OCI-M2 (cell line): ENCODE data around the gene CHAC1.
"Not testable (repeated sequence)": the region's sequence is repeated elsewhere in the genome, so short reads cannot be mapped to it uniquely, and the experiment has no call there.

Experiments
- DNase-seq: peaks from one replicate; lab custom pipeline; 2025; ENCODE audit not compliant: unreplicated experiment; lab: John Stamatoyannopoulos, UW

The CHAC1 gene

DNA sequence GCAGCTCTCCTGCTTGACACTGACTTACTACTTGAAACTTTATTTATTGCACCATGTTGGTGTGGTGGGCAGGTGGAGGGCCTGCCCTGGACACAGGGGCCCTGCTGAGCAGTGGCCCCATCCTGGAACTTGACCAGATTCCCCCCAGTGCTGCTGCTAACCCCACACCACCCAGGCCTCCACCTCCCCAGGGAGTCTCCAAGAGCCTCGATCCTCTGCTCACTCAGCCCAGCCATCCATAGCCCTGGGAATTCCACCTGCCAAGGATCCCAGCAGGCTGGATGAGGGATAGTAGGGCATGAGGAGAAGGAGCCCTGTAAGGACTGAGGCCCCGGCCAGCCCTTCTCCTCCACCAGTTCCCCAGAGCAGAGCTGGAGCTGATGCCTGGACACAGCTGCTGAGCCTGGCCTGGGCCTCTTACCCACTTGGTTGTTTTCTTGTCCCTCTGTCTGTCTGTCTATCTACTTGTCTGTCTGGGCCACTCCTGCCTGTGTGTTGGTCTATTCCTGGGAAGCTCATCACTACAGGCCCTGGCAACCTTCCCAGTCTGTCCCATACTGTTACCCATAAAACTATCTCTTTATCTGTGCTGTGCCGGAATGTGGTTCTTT is 2.8 kb downstream of the CHAC1 start:
- no peak for DNase-seq

DNA sequence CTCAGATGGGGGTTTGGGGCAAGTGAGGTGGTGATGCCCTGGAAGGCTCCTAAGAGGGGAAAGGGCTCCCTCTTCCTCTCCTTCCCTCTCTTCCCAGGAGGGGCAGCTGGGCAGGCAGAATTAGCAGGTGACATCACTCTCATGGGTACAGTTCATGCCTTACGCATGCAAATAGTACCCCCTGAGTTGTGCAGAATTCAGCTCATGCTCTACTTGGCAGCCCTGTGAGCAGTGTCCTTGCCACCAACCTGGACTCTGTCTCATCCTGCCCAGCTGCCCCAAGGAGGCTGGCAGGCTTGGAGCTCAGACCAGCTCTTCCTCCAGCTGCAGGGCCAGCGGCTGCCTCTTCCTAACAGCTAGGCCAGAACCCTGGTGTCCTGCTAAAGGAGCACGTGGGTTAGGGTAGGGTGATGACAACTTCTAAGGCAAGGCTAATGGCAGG is 3.3 kb downstream of the CHAC1 start:
- DNase-seq = no peak

GRCh38 chr15:40957041-40957555 is 3.8 kb downstream of the CHAC1 start:
- DNase-seq = no peak

- DNase-seq = no peak
Measured at GRCh38 chr15:40957581-40958051, 4.3 kb downstream of the CHAC1 start.

- no peak for DNase-seq
Measured at GRCh38 chr15:40958146-40958545, 4.9 kb downstream of the CHAC1 start.

GRCh38 chr15:40958723-40959122 is 5.5 kb downstream of the CHAC1 start:
- no peak for DNase-seq

GRCh38 chr15:40959331-40960141 is 6.3 kb downstream of the CHAC1 start:
- DNase-seq = no peak

DNA sequence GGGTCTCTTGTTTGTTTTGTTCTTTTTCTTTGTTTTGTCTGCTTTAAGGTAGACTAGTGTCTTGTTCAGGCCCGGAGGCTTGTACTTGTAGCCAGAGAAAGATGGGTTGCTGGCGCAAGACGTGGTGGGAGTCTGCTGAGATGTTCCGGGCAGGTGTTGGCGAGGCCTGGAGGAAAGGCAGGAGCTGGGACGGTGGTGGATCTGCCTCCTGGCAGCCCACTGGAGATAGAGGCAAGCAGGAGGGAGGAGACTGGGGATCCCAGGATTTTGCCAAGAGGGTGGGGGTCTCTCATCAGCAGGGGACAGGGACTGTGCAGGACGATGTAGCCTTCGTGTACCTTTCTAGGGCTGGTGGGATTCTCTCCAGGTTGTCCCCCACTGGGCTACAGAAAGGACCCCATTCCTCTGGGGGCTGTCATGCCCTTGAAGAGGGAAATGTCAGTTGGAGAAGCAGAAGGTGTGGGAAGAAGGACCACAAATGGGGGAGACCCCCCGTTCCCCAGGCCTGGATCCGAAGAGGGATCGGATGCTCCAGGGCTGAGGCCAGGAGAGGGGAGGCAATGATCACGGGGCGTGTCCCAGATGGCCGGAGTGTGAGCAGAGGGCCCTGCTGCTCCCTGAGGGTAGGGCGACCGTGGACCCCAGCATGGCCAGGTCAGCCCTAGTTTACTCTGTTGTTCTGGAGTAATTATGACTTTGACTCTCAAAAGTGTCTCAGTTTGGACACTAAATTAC is 7.0 kb downstream of the CHAC1 start:
- DNase-seq = no peak

DNA sequence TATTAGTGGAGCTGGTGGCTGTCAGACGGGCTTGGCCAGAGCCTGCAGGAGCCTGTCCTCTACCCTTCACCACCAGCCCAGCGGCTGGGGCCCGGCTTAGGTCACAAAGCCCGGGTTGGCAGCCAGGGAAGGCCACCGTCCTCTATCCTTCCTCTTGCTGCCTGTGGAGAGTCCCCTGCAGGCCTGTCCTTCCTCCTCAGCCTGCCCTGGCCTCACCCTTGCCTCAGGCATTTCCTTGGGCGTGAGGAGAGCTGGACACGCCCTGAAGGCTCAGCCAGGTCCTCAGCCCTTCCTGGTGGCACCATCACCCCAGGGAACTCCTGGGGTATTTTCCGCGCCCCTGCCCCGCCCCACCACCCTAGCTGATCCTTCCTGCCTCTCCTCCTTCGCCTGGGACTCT is 7.7 kb downstream of the CHAC1 start:
- no peak for DNase-seq

DNA sequence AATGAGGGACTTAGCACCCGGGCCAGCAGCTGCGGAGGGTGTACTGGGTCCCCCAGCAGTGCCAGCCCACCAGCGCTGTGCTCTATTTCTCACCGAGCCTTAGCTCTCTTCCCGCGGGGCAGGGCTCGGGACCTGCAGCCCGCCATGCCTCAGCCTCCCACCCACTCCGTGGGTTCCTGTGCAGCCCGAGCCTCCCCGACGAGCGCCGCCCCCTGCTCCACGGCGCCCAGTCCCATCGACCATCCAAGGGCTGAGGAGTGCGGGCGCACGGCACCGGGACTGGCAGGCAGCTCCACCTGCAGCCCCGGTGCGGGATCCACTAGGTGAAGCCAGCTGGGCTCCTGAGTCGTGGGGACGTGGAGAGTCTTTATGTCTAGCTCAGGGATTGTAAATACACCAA is 8.5 kb downstream of the CHAC1 start:
- not testable (repeated sequence) for DNase-seq

DNA sequence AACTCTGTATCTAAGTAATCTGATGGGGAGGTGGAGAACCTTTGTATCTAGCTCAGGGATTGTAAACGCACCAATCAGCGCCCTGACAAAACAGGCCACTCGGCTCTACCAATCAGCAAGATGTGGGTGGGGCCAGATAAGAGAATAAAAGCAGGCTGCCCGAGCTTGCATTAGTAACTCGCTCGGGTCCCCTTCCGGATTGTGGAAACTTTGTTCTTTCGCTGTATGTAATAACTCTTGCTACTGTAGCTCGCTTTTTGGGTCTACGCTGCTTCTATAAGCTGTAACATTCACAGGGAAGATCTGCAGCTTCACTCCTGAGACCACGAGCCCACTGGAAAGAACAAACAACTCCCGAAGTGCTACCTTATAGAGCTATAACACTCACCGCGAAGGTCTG is 9.0 kb downstream of the CHAC1 start:
- DNase-seq = not testable (repeated sequence)

DNA sequence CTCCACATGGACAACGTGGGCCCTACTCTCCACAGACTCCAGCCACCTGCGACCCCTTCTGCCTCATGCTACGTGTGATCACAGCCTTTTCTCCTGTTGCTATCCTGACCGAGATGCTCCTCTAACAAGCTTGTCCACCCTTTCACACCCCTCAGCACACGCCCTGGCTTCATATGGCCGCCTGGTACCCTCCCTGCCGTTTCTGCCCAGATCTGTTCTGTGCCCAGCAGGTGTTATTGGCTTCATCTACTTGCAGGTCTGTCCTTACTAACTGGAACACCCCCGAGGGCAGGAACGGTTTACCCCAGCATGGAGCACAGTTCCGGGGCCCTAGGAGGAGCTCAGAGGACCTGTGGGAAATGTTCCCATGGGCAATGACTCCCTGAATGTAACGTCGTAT is 9.9 kb downstream of the CHAC1 start:
- no peak for DNase-seq

- no peak for DNase-seq
Measured at GRCh38 chr15:40964006-40964405, 10.7 kb downstream of the CHAC1 start.

GRCh38 chr15:40964634-40965033 is 11.4 kb downstream of the CHAC1 start:
- no peak for DNase-seq

- DNase-seq = no peak
Measured at GRCh38 chr15:40968290-40969085, 15.2 kb downstream of the CHAC1 start.

GRCh38 chr15:40969363-40969762 is 16.1 kb downstream of the CHAC1 start:
- DNase-seq = no peak

DNA sequence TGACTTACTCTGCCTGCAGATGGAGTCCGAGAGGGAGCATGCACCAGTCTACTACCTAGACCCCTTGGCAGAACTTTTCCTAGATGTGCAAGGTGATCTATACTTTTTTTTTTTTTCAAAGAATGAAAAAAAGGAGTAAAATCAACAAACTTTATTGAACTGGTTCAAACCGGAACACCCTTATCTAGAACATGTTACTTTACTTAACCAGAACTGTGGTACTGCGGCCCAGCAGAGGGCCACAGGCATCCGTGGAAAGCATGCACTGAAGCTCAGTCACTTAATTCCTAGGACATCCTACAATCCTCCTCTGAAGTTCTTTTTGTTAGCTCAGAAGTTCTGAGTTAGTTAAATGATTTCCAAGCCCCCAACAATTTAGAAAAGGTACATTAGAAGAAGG is 21.6 kb downstream of the CHAC1 start:
- DNase-seq = no peak

DNA sequence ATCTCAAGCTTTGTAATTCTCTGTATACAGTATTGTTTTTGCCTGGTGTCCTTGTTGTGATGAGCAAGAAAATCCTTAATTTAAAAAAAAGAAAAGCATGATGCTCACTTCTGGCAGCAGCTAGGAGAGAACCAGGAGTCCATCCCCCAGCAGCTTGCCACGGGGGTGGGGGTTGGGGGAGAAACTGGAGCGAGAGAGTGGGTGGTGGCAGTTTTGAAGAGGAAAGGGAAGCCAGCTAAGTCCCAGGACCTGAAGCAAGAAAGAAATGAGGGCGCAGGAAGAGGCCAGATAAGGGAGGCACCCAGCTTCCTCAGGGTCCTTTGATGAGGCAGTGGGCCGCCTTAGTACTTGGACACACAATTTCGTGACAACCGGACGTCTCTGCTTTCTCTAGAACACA is 23.5 kb downstream of the CHAC1 start:
- no peak for DNase-seq

DNA sequence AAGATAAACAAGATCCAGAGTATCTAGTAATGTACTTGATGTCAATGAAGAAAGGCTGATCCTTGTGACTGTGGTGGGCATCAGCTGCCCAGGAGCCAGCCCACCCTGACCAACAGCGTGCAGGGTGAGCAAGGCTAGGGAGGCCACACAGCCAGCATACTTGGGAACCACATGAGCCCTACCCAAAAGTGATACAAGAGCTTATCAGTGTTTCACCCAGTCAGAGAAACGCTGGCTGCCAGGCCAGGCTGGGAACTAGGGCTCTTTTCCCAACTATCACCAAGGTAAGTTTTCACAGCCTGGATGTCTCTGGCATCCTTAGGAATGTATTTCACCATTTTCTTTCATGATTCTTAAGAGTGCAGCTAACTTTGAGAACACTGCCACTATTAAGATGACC is 24.9 kb downstream of the CHAC1 start:
- no peak for DNase-seq

DNA sequence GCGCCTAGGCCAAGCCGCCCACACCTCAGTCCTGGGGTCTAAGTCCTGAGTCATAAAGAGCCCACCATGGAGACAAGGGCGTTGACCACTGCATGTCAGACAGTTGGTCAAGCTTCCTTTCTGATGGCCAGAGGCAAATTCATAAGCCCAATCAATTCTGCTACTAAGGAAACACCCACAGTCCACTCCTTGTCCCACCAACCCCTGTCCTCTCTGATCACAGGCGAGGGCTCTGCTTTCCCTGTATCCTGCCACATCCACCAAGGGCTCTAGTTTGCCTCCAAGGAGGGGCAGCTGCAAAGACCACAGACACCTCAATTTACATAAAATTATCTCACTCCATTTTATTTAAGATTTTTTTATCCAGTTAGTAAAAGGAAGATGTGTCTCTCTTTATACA is 25.3 kb downstream of the CHAC1 start:
- DNase-seq = no peak

- DNase-seq = no peak
Measured at GRCh38 chr15:40981186-40981585, 27.9 kb downstream of the CHAC1 start.
